ENCODE data around the gene TATDN2. TPM values are rescaled to one million over a fixed set of nuclear protein-coding genes. Genes with fewer than 3 reads are reported as not detected.

Gene TATDN2
- total and polyA plus RNA-seq, 2 experiments from 2014 or later, result 4.8 to 19.1 TPM

DNA sequence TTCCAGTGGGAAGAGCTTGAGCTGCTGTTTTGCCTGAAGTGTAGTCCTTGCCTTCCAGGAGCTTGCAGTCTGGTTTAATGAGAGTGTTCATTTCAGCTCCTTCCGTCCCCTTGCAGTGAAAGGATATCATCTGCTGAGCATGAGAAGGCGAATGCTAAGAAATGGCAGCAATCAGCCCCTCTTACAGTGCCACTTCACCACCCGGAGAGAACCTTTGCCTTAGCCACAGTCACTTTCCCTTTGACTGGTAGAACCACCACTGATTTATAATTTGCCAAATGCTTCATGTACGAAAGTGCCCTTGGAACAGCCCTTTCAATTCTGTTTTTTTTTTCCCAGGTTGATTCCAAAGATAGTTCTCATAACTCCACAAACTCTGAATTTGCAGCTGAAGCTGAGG lies 11.5 kb downstream of the TATDN2 start (continued):
- TF ChIP-seq, protein P1, sequence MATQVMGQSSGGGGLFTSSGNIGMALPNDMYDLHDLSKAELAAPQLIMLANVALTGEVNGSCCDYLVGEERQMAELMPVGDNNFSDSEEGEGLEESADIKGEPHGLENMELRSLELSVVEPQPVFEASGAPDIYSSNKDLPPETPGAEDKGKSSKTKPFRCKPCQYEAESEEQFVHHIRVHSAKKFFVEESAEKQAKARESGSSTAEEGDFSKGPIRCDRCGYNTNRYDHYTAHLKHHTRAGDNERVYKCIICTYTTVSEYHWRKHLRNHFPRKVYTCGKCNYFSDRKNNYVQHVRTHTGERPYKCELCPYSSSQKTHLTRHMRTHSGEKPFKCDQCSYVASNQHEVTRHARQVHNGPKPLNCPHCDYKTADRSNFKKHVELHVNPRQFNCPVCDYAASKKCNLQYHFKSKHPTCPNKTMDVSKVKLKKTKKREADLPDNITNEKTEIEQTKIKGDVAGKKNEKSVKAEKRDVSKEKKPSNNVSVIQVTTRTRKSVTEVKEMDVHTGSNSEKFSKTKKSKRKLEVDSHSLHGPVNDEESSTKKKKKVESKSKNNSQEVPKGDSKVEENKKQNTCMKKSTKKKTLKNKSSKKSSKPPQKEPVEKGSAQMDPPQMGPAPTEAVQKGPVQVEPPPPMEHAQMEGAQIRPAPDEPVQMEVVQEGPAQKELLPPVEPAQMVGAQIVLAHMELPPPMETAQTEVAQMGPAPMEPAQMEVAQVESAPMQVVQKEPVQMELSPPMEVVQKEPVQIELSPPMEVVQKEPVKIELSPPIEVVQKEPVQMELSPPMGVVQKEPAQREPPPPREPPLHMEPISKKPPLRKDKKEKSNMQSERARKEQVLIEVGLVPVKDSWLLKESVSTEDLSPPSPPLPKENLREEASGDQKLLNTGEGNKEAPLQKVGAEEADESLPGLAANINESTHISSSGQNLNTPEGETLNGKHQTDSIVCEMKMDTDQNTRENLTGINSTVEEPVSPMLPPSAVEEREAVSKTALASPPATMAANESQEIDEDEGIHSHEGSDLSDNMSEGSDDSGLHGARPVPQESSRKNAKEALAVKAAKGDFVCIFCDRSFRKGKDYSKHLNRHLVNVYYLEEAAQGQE (IDR thresholded peaks at IDR 0.05; ENCODE audit: unreplicated experiment), result no peak

DNA sequence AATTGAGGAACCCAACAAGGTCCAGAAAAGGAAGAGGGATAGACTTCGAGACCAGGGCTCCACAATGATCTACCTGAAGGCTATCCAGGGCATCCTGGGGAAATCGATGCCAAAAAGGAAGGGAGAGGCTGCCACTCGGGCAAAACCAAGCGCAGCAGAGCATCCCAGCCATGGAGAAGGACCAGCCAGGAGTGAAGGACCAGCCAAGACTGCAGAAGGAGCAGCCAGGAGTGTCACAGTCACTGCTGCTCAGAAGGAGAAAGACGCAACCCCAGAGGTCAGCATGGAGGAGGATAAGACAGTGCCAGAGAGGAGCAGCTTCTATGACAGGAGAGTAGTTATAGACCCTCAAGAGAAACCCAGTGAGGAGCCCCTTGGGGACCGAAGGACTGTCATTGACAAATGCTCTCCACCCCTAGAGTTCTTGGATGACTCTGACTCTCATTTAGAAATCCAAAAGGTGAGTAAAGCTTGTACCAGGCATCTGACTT lies 12.0 kb downstream of the TATDN2 start:
- Histone ChIP-seq H3F3A (replicated peaks; ENCODE audit: low read depth) (no peaks in the 10 kb centered on the region), H3K4me2 (no peak overlapping the region), H2AFZ (no peak overlapping the region), H3K27me3 (ENCODE audit: insufficient read depth) (no peaks in the 10 kb centered on the region), H3K4me3 (no peak overlapping the region), H3K79me2 (replicated peaks; ENCODE audit: insufficient read depth) (peaks cover 42% of the 10 kb centered on the region), H3K4me1 (ENCODE audit: insufficient read depth) (no peaks in the 10 kb centered on the region), H3K36me3 (ENCODE audit: insufficient read depth) (peaks cover 11% of the 10 kb centered on the region), H3K27ac (ENCODE audit: low read depth) (no peak overlapping the region), H4K20me1 (replicated peaks; ENCODE audit: insufficient read depth) (no peaks in the 10 kb centered on the region; the same call in 1 of the 2 replicates), H3K9me2 (ENCODE audit: insufficient read depth) (no peaks in the 10 kb centered on the region)
- Mint-ChIP-seq H3K27ac (no peak overlapping the region), H3K9me3 (peaks cover 3% of the 10 kb centered on the region; the same call in 1 of the 3 replicates), H3K4me3 (no peak overlapping the region), H3K27me3 (ENCODE audit: insufficient read depth, low read depth, poor library complexity) (peaks cover 1% of the 10 kb centered on the region), H3K4me1 (peaks cover 11% of the 10 kb centered on the region), H3K36me3 (ENCODE audit: low read depth) (peaks cover 56% of the 10 kb centered on the region)
- ATAC-seq, result no peak
- no peak for DNase-seq (ENCODE audit: low spot score)
- TF ChIP-seq, protein P1 (IDR thresholded peaks at IDR 0.05; ENCODE audit: unreplicated experiment), result no peak
- TF ChIP-seq NANOG (IDR thresholded peaks at IDR 0.05; ENCODE audit: borderline replicate concordance) (no peak), POLR2AphosphoS5 (IDR thresholded peaks at IDR 0.05; ENCODE audit: low read depth) (no peak), EZH2 (IDR thresholded peaks at IDR 0.05; ENCODE audit: low read depth, unreplicated experiment) (no peak), EZH2phosphoT487 (IDR thresholded peaks at IDR 0.05; ENCODE audit: unreplicated experiment) (no peak), ZNF331 (CRISPR knock-in tag; IDR thresholded peaks at IDR 0.05; ENCODE audit: low read depth) (no peak), STAT1 (IDR thresholded peaks at IDR 0.05; ENCODE audit: unreplicated experiment) (no peak), JUNB (IDR thresholded peaks at IDR 0.05; ENCODE audit: unreplicated experiment) (no peak), ZNF114 (CRISPR knock-in tag; IDR thresholded peaks at IDR 0.05) (no peak), CREB1 (CRISPR knock-in tag; IDR thresholded peaks at IDR 0.05; ENCODE audit: low read depth) (no peak)
- TF ChIP-seq, protein P2, sequence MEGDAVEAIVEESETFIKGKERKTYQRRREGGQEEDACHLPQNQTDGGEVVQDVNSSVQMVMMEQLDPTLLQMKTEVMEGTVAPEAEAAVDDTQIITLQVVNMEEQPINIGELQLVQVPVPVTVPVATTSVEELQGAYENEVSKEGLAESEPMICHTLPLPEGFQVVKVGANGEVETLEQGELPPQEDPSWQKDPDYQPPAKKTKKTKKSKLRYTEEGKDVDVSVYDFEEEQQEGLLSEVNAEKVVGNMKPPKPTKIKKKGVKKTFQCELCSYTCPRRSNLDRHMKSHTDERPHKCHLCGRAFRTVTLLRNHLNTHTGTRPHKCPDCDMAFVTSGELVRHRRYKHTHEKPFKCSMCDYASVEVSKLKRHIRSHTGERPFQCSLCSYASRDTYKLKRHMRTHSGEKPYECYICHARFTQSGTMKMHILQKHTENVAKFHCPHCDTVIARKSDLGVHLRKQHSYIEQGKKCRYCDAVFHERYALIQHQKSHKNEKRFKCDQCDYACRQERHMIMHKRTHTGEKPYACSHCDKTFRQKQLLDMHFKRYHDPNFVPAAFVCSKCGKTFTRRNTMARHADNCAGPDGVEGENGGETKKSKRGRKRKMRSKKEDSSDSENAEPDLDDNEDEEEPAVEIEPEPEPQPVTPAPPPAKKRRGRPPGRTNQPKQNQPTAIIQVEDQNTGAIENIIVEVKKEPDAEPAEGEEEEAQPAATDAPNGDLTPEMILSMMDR (conservative IDR thresholded peaks at IDR 0.05; ENCODE audit: low read depth in 2 of 2), result no peak
- TF ChIP-seq, protein P3, sequence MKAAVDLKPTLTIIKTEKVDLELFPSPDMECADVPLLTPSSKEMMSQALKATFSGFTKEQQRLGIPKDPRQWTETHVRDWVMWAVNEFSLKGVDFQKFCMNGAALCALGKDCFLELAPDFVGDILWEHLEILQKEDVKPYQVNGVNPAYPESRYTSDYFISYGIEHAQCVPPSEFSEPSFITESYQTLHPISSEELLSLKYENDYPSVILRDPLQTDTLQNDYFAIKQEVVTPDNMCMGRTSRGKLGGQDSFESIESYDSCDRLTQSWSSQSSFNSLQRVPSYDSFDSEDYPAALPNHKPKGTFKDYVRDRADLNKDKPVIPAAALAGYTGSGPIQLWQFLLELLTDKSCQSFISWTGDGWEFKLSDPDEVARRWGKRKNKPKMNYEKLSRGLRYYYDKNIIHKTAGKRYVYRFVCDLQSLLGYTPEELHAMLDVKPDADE (IDR thresholded peaks at IDR 0.05), result no peak

All from GM23338 (cell line).